ENCODE measurements around the gene TTN.

The TTN gene

GRCh38 chr2:178811045-178811444 is 3.8 kb upstream of the TTN start:
- DNase-seq: no peak

- DNase-seq: no peak
Observed at GRCh38 chr2:178810422-178810821, 3.2 kb upstream of the TTN start.

GRCh38 chr2:178806543-178806942 is 680 bp downstream of the TTN start:
- no peak for DNase-seq

GRCh38 chr2:178805457-178805856 is 1.8 kb downstream of the TTN start:
- no peak for DNase-seq

GRCh38 chr2:178804791-178805190 is 2.4 kb downstream of the TTN start:
- DNase-seq: no peak

DNA sequence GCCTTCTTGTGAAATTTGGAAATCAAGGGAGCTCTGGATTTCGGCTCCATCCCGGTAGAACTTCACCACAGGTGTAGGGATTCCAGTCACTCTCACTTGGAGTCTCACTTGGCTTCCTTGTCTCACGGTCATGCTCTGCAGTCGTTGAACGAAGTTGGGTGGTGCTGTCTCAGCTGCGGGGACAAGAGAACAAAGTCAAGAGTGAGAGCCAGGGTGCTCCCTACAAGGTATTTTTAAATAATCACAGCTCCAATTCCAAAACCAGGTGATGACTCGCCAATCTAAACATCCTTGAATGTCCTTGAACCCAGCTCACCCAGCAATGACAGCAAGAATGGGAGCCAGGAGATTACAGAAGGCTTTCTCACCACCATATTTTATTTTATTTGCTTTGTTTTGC is 6.7 kb downstream of the TTN start:
- no peak for DNase-seq

- no peak for DNase-seq
Observed at GRCh38 chr2:178799305-178799704, 7.9 kb downstream of the TTN start.

DNA sequence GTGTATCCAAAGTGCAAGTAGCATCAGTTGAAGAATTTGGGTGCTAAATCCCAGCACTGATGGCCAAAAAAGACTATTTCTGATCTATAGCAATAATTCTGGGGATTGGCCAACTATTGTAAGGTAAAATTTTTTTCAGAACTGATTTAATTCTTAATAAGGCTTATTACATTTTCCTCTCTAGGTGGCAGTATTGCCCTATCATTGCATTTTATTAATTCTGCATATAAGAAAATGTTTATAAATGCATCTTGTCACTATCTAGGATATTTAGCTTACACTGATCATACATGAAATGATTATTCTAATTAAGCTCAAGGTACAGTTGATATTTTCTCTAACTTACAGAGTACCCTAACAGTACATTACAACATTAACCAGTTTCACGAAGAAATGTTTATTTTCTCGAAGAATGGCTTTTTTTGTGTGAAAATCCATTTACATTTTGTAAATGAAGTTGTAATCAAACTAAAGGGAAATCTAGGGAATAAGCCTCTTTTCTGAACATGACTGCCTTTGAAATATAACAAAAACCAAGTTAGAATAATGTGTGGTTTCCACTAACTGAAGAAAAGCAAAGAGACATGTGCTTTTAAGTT is 11.0 kb downstream of the TTN start:
- DNase-seq: peak in 2 of 3 experiments; percentile 22 to 74

DNA sequence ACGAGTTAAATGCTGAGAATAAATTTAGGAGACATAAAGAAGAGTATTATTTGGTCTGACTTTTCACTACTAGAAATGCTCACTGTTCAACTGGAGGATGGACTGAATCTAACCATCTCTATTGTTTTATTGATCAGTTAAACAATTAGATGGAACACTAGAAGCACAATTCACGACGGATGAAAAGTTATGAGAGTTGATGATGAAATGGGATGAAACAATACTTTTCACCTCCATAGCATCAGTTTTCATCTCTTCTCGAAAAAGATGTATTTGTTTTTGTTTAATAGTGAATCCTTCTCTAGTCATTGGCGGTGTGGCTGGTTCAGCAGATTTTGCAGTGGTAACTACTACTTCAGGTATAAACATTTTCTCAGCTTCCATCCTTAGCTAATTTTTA is 19.3 kb downstream of the TTN start:
- DNase-seq: no peak

GRCh38 chr2:178787155-178787554 is 20.1 kb downstream of the TTN start:
- DNase-seq: no peak

DNA sequence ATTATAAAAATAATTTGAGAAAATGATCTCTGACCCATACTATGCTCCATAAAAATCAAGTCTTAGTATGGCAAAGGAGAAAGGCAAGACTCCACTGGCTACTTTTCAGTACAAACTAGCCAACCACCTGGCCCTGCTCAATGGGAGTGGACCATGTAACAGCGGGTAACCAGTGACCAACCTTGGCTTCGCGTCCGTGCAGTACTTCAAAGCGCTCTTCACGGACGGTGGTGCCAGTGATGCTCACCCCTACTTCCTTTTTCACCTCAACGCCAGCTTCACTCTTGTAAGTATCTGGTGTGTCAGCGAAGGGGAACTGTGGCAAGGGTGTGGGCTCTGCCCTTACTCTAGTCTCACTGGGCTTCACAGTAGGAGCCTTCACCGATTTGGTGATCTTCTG is 23.3 kb downstream of the TTN start:
- no peak for DNase-seq

DNA sequence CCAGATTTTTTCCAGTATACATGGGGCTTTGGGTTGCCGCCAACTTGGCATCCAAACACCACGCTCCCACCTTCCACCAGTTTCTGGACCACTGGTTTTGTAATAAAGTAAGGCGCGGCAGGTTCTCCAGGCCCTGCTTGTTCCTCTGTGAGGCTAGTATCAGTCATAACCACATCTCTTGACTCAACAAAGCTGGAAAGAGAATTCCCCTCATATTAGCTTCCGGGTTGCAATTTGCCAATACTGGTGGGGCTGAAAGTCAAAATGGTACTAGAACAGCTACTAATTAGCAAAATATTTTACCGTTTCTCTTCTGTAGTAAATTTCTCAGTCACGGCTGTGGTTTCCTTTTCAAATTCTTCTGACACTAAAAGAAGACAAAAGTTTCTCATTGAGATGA is 25.0 kb downstream of the TTN start:
- DNase-seq: no peak

DNA sequence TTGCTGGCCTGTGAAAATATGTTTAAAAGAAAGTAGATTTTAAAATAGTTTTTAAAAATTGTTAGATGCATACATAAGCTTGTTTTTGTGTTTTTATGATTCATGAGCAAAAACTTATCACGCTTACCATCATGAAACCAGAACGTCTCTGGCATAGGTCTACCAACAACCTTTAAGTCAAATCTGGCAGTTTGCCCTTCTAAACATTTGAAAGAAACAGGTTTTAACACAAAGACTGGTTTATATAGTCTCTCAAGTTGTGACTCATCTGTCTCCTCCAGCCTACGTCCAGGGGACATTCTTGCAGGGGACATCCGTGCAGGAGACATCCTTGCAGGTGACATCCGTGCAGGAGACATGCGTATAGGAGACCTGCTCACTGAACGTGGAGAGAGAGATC is 29.6 kb downstream of the TTN start:
- DNase-seq: no peak

DNA sequence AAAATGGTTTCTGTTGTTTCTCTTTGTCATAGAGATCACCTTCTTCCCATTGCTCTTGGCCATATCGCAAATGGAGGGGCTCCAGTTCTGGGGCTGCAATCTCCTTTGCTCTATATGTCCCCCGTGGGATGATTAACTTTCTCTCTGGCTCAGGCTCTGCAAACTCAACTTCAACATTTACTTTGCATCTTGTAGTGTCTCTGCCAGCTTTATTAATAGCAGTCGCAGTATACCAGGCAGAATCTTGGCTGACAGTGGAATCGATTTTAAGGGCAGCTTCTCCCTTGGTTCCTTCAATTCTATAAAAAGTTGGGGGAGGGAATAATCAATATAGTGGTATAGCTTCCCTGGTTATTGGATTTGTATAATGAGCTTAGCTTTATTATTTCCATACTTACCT is 30.5 kb downstream of the TTN start:
- DNase-seq: no peak

- no peak for DNase-seq
Observed at GRCh38 chr2:178775975-178776374, 31.2 kb downstream of the TTN start.

DNA sequence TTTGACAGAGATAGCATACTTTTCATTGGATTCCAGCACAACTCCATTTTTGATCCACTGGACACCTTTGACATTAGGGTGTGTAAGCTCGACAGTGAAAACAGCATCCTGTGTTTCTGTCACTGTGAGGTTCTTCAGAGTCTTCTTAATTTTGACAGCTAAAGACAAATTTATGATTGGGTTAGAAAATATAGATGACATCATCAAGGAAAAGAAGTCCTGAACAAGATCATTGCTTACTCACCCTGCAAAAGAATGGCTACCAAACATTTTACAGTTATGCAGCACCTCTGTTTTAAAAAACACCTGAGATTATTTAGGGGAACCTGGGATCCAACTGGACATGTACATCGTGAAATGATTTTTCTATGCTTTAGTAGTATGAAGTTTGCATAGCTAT is 36.7 kb downstream of the TTN start:
- DNase-seq: no peak

DNA sequence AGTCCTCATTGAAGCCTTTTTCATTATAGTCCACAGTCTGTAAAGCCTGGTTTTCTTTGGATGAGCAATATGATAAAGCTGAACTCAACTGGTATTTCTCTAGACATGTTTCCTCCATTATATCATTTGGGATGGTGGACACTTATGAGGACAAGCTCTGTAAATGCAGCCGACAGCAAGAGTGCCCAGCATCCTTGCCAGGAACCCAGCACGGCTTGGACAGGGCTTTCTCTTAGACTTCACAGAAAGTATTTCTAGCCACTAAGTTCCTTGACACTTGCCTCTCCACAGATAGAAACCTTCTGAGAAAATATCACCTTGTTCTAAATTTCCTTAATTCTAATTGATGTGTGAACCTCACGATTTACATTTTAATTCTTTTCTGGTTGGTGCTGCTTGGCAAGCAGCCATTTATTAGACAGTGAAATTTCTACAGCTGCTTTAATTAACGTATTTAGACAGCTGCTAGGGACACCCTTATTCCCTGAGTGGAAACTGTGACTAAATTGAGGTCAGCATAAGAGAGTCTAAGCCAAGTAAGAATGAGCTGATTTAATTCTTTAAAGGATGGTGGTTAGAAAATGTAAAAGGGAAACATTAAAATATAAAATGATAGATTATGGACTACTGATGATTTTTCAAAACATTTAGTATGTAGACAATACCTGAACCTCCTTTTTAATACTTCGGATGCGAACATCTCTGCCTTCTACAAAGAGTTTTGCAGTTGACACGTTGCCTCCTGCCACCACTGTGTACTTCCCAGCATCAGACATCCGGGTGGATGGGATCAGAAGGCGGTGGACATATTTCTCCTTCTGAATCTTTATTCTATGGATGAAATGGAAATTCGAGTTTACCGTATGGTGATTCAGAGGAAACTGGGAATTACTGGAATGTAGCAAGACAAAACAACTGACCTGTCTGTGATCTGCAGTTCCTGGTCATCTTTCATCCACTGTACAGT is 39.8 kb downstream of the TTN start:
- DNase-seq: peak in 2 of 3 experiments; percentile 67 to 89

- DNase-seq: peak in 1 of 3 experiments; percentile 33
Observed at GRCh38 chr2:178764097-178764496, 43.1 kb downstream of the TTN start.

- DNase-seq: peak; percentile 37 to 77 (median 46)
Observed at GRCh38 chr2:178761759-178762371, 45.4 kb downstream of the TTN start.

DNA sequence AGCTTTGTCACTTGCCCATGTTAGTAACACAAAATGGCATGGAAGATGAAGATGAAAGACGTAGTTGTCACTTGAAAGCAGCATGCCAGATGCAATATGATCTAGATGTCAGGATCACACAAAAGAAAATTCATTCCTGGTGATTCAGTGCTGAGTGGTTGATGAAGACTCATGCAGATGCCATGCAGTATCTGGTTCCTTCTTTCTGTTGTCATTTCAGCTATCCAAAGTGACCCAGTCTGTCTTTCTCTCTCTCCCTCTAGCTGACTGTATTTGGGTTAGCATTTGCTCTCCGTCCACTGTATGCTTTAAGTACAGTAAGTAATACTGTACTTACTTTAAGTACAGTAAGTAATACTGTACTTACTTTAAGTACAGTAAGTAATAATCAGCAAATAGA is 50.4 kb downstream of the TTN start:
- DNase-seq: no peak

- DNase-seq: no peak
Observed at GRCh38 chr2:178756343-178756742, 50.9 kb downstream of the TTN start.

- DNase-seq: no peak
Observed at GRCh38 chr2:178747767-178748166, 59.5 kb downstream of the TTN start.

DNA sequence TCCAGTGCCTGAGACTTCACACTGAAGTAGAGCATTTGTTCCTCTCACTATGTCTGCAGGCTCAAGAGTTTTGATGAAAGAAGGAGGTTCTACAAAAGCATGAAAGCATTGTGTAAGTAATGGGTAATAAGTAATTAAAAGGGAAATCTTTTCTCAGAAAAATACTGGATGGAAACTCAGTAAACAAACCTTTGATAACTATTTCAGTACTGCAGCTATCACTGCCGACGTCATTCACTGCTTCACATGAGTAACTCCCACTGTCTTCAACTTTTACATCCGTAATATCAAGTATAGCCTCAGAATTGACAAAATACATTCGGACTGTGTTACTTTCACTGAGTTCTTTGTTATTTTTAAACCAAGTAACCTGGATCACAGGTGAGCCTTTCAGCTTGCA is 72.7 kb downstream of the TTN start:
- DNase-seq: no peak

- DNase-seq: no peak
Observed at GRCh38 chr2:178733975-178734374, 73.2 kb downstream of the TTN start.

Measured in NCI-H1417 (cell line).